ENCODE results near the gene CADM2. TPM values are rescaled to one million over a fixed set of nuclear protein-coding genes. Genes with fewer than 3 reads are reported as not detected.

The CADM2 gene
- total RNA-seq, 1 donor from 2014 or later = 4.0 TPM

GRCh38 chr3:85298032-85298431, 339.2 kb downstream of the CADM2 start:
- no peak overlapping the region for H3K27ac Mint-ChIP-seq

DNA sequence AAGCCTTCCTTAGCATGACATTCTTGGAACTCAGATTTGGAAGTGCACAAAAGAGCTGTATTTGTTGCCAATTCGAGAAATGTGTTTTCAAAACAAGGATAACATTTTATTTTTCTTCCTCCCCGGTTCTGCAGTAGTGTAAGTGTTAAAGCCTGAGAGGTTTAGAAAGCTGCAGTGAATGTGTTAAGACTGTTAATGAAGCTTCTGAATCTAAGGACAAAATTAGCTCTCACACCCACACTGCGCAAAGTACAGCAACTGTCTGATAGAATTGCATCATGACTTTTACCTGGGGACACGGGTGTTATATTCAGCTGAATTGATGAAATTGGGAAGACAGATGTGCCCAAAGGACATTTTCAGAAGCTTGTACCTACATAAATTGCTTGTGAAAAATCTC, 344.4 kb downstream of the CADM2 start:
- no peaks in the 10 kb centered on the region for H3K36me3 Mint-ChIP-seq
- no peaks in the 10 kb centered on the region for H3K4me1 Mint-ChIP-seq (ENCODE audit: unreplicated experiment)
- DNase-seq (ENCODE audit: extremely low spot score, unreplicated experiment) = no peak
- no peak overlapping the region for H3K4me3 Mint-ChIP-seq
- H3K9me3 Mint-ChIP-seq = no peaks in the 10 kb centered on the region
- H3K27me3 Mint-ChIP-seq = no peaks in the 10 kb centered on the region
- TF ChIP-seq CTCF (conservative IDR thresholded peaks at IDR 0.05) = no peak
- no peak overlapping the region for H3K27ac Mint-ChIP-seq

More at GRCh38 chr3:85298032-85298431, 339.2 kb downstream of the CADM2 start:
- Mint-ChIP-seq H3K36me3 (no peaks in the 10 kb centered on the region), H3K4me1 (ENCODE audit: unreplicated experiment) (no peaks in the 10 kb centered on the region), H3K27me3 (no peaks in the 10 kb centered on the region), H3K9me3 (no peaks in the 10 kb centered on the region), H3K4me3 (no peak overlapping the region)
- TF ChIP-seq CTCF (conservative IDR thresholded peaks at IDR 0.05) = no peak
- DNase-seq (ENCODE audit: extremely low spot score, unreplicated experiment) = no peak

- H3K4me1 Mint-ChIP-seq (ENCODE audit: unreplicated experiment) = no peaks in the 10 kb centered on the region
- no peaks in the 10 kb centered on the region for H3K36me3 Mint-ChIP-seq
- H3K9me3 Mint-ChIP-seq = no peaks in the 10 kb centered on the region
- no peak for DNase-seq (ENCODE audit: extremely low spot score, unreplicated experiment)
- H3K4me3 Mint-ChIP-seq = no peak overlapping the region
- peak; percentile 65 for TF ChIP-seq CTCF (conservative IDR thresholded peaks at IDR 0.05)
- H3K27me3 Mint-ChIP-seq = no peaks in the 10 kb centered on the region
- no peak overlapping the region for H3K27ac Mint-ChIP-seq
Observed at GRCh38 chr3:85304360-85304964, 345.7 kb downstream of the CADM2 start.

GRCh38 chr3:85312331-85312730, 353.5 kb downstream of the CADM2 start:
- Mint-ChIP-seq H3K36me3 (no peaks in the 10 kb centered on the region), H3K4me3 (no peak overlapping the region), H3K9me3 (no peaks in the 10 kb centered on the region), H3K27ac (no peak overlapping the region), H3K27me3 (no peaks in the 10 kb centered on the region), H3K4me1 (ENCODE audit: unreplicated experiment) (no peaks in the 10 kb centered on the region)
- no peak for DNase-seq (ENCODE audit: extremely low spot score, unreplicated experiment)
- no peak for TF ChIP-seq CTCF (conservative IDR thresholded peaks at IDR 0.05)

GRCh38 chr3:85313380-85313779, 354.6 kb downstream of the CADM2 start:
- TF ChIP-seq CTCF (conservative IDR thresholded peaks at IDR 0.05) = no peak
- Mint-ChIP-seq H3K9me3 (no peaks in the 10 kb centered on the region), H3K36me3 (no peaks in the 10 kb centered on the region), H3K4me1 (ENCODE audit: unreplicated experiment) (no peaks in the 10 kb centered on the region), H3K4me3 (no peak overlapping the region), H3K27ac (no peak overlapping the region), H3K27me3 (no peaks in the 10 kb centered on the region)
- no peak for DNase-seq (ENCODE audit: extremely low spot score, unreplicated experiment)

GRCh38 chr3:85316252-85316651, 357.5 kb downstream of the CADM2 start:
- no peak for TF ChIP-seq CTCF (conservative IDR thresholded peaks at IDR 0.05)

More at GRCh38 chr3:85316252-85316651, 357.5 kb downstream of the CADM2 start:
- Mint-ChIP-seq H3K27me3 (no peaks in the 10 kb centered on the region), H3K9me3 (no peaks in the 10 kb centered on the region), H3K4me3 (no peak overlapping the region), H3K27ac (no peak overlapping the region), H3K36me3 (no peaks in the 10 kb centered on the region), H3K4me1 (ENCODE audit: unreplicated experiment) (no peaks in the 10 kb centered on the region)
- DNase-seq (ENCODE audit: extremely low spot score, unreplicated experiment) = no peak
